ENCODE data around the gene UXS1. TPM values are rescaled to one million over a fixed set of nuclear protein-coding genes. Genes with fewer than 3 reads are reported as not detected.

UXS1 gene
- total RNA-seq, 4 donors from 2014 or later, result 31.0 to 42.4 (median 36.8) TPM

DNA sequence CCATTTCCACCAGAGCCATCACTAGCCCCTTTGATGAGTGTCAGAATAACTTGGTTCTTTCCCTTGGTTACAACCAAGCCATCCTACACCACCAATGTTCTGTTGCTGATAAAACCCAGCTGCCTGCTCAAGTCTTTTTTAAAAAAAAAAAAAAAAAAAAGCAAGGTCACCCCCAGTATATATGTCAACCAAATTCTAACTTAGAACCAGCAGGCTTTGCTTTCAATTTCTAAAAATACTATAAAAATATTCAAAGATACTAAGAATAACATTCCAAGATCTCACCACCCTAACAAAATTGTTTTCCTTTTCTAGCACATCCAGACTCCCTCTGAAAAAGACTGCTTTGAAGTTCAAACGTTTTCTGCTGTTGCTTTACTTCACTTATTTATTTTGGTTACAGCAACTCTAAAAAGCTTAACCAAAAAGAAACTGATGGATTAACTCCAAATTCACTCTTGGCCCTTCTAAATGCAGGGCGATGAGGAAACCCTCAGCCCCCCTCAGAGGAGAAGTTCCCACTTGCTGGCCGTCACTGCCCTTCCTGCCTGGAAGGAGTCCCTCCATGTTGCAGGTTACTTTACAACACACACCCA, 10.9 kb downstream of the UXS1 start:
- TF ChIP-seq, protein P1, sequence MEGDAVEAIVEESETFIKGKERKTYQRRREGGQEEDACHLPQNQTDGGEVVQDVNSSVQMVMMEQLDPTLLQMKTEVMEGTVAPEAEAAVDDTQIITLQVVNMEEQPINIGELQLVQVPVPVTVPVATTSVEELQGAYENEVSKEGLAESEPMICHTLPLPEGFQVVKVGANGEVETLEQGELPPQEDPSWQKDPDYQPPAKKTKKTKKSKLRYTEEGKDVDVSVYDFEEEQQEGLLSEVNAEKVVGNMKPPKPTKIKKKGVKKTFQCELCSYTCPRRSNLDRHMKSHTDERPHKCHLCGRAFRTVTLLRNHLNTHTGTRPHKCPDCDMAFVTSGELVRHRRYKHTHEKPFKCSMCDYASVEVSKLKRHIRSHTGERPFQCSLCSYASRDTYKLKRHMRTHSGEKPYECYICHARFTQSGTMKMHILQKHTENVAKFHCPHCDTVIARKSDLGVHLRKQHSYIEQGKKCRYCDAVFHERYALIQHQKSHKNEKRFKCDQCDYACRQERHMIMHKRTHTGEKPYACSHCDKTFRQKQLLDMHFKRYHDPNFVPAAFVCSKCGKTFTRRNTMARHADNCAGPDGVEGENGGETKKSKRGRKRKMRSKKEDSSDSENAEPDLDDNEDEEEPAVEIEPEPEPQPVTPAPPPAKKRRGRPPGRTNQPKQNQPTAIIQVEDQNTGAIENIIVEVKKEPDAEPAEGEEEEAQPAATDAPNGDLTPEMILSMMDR (IDR thresholded peaks at IDR 0.05), result no peak
- TF ChIP-seq POLR2A (IDR thresholded peaks at IDR 0.05; ENCODE audit: low read depth), result no peak
- TF ChIP-seq POLR2AphosphoS5 (IDR thresholded peaks at IDR 0.05), result no peak
- H3K27ac ChIP-seq (replicated peaks in 1 of 4), result peak overlapping the region; percentile 54 to 73 (median 71)
- no peaks in the 10 kb centered on the region for H3K9me3 ChIP-seq
- no peaks in the 10 kb centered on the region for H3K36me3 ChIP-seq
- intact Hi-C loops (cut with DNase I), result no loop called here
- peaks cover 13 to 26% (median 20%) of the 10 kb centered on the region in 4 donors for H3K4me1 ChIP-seq
- DNase-seq (ENCODE audit: extremely low spot score), result no peak
- peak overlapping the region; percentile 12 to 36 (median 24) for H3K4me3 ChIP-seq
- H3K27me3 ChIP-seq, result no peaks in the 10 kb centered on the region
- WGBS, result 11% methylated on average over 3 of the region's 3 CpGs

DNA sequence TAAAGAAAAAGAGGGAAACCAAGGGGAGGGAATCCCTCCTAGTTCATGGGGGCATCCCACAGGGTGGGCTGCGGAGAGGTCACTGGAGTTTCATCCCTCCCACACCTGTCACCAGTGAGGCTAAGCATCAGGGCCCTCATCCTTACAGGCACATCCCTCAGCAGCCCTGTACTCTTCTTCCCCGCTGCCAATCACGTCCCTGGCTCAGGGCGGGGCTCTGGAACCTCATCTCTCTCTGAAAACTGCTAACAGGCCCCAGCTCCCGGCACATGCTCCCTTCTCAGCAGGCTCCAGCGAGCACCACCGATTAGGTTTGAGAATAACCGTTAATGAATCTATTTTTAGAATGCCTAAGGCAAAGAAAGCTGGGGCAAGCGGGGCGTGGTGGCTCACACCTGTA, 13.0 kb downstream of the UXS1 start:
- 93% methylated on average over 8 of the region's 10 CpGs for WGBS
- H3K4me1 ChIP-seq, result peaks cover 13 to 25% (median 22%) of the 10 kb centered on the region in 4 donors
- no peak for TF ChIP-seq POLR2A (IDR thresholded peaks at IDR 0.05; ENCODE audit: low read depth)
- TF ChIP-seq POLR2AphosphoS5 (IDR thresholded peaks at IDR 0.05), result no peak
- TF ChIP-seq, protein P1 (IDR thresholded peaks at IDR 0.05), result no peak
- TF ChIP-seq EP300 (IDR thresholded peaks at IDR 0.05), result no peak
- no peaks in the 10 kb centered on the region for H3K27me3 ChIP-seq
- no peak overlapping the region for H3K27ac ChIP-seq (replicated peaks in 1 of 4)
- DNase-seq (ENCODE audit: extremely low spot score), result no peak
- no peak overlapping the region for H3K4me3 ChIP-seq
- no peaks in the 10 kb centered on the region for H3K9me3 ChIP-seq
- intact Hi-C loops (cut with DNase I), result no loop called here
- no peaks in the 10 kb centered on the region for H3K36me3 ChIP-seq

DNA sequence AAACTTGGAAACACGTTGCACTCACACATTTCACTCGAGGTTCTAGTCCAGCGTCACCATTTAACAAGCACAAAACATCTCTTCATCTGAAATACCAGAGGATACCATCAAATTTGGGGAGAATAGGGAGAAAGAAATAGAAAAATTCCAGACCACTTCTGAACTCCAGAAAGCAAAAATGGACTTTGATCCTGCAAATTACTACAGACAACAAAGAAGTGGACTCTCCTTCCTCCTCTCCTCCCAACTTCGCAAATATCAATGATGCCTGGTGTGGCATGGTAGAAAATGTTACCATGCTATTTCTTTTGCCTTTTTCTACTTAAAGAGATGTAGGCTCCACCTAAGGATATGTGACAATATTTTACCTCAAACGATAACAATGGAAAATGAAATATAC, 13.5 kb downstream of the UXS1 start:
- no peak for DNase-seq (ENCODE audit: extremely low spot score)
- Histone ChIP-seq H3K9me3 (no peaks in the 10 kb centered on the region), H3K27ac (replicated peaks in 1 of 4) (no peak overlapping the region), H3K4me1 (peaks cover 13 to 29% (median 23%) of the 10 kb centered on the region in 4 donors), H3K27me3 (no peaks in the 10 kb centered on the region), H3K4me3 (no peak overlapping the region), H3K36me3 (no peaks in the 10 kb centered on the region)
- TF ChIP-seq POLR2AphosphoS5 (IDR thresholded peaks at IDR 0.05) (no peak), POLR2A (IDR thresholded peaks at IDR 0.05; ENCODE audit: low read depth) (no peak), EP300 (IDR thresholded peaks at IDR 0.05) (no peak)
- TF ChIP-seq, protein P1 (IDR thresholded peaks at IDR 0.05), result no peak
- WGBS, result 95% methylated on average over 5 of the region's 5 CpGs
- intact Hi-C loops (cut with DNase I), result no loop called here

DNA sequence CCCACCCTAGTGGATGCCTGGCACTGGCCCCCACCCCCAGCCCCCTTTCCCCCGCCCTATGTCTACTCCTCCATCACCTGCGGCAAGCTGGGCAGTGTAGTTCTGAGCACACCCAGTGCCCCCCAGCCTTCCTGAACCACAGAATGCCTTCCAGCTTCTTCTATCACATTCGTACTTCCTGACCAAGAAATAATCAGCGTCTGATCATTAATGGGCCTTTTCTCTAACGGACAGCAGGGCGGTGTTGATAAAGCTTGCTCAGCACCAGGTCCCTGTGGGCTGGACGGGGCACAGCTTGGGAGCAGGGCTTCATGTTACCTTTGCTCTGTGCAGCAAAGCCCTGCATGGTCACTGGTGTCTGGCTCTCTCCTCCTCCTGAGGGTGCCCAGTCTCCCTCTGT, 15.4 kb downstream of the UXS1 start:
- Histone ChIP-seq H3K4me3 (no peak overlapping the region), H3K4me1 (peaks cover 18 to 46% (median 37%) of the 10 kb centered on the region in 4 donors), H3K36me3 (no peaks in the 10 kb centered on the region), H3K9me3 (no peaks in the 10 kb centered on the region), H3K27ac (replicated peaks in 1 of 4) (no peak overlapping the region), H3K27me3 (no peaks in the 10 kb centered on the region)
- no peak for DNase-seq (ENCODE audit: extremely low spot score)
- intact Hi-C loops (cut with DNase I), result no loop called here
- no peak for TF ChIP-seq POLR2A (IDR thresholded peaks at IDR 0.05; ENCODE audit: low read depth)
- no peak for TF ChIP-seq POLR2AphosphoS5 (IDR thresholded peaks at IDR 0.05)
- TF ChIP-seq, protein P1 (IDR thresholded peaks at IDR 0.05), result no peak
- TF ChIP-seq EP300 (IDR thresholded peaks at IDR 0.05), result no peak
- WGBS, result 94% methylated on average over 7 of the region's 7 CpGs

DNA sequence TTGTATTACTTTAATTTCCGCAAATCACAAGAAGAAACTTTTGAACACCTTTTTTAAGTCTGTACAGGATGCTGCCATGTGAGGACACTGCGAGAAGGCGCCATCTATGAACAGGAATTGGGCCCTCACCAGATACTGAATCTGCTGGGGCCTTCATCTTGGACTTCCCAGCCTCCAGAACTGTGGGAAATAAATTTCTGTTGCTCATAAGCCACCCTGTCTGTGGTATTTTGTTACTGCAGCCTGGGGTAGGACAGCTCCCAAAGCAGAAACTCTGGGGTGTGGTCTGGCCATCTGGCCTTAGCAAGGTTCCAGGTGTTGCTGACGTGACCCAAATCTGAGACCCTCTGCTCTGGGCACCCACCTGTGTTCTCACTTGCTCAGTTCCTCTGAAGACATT, 16.5 kb downstream of the UXS1 start:
- H3K4me1 ChIP-seq, result peaks cover 9 to 40% (median 30%) of the 10 kb centered on the region in 4 donors
- no peak for TF ChIP-seq POLR2A (IDR thresholded peaks at IDR 0.05; ENCODE audit: low read depth)
- no peak for TF ChIP-seq EP300 (IDR thresholded peaks at IDR 0.05)
- TF ChIP-seq POLR2AphosphoS5 (IDR thresholded peaks at IDR 0.05), result no peak
- TF ChIP-seq, protein P1 (IDR thresholded peaks at IDR 0.05), result no peak
- no peak overlapping the region for H3K27ac ChIP-seq (replicated peaks in 1 of 4)
- 98% methylated on average over 4 of the region's 4 CpGs for WGBS
- H3K4me3 ChIP-seq, result no peak overlapping the region
- no peak for DNase-seq (ENCODE audit: extremely low spot score)
- H3K36me3 ChIP-seq, result no peaks in the 10 kb centered on the region
- H3K9me3 ChIP-seq, result no peaks in the 10 kb centered on the region
- intact Hi-C loops (cut with DNase I), result no loop called here
- H3K27me3 ChIP-seq, result no peaks in the 10 kb centered on the region
